ENCODE data around the gene AVL9. TPM values are rescaled to one million over a fixed set of nuclear protein-coding genes. Genes with fewer than 3 reads are reported as not detected.

Gene AVL9
- total and polyA plus RNA-seq, 9 of the 15 experiments (the other 6 are each of a cell fraction or from before 2014, with no cell fraction given): 6.4 to 66.2 (median 30.1) TPM

DNA sequence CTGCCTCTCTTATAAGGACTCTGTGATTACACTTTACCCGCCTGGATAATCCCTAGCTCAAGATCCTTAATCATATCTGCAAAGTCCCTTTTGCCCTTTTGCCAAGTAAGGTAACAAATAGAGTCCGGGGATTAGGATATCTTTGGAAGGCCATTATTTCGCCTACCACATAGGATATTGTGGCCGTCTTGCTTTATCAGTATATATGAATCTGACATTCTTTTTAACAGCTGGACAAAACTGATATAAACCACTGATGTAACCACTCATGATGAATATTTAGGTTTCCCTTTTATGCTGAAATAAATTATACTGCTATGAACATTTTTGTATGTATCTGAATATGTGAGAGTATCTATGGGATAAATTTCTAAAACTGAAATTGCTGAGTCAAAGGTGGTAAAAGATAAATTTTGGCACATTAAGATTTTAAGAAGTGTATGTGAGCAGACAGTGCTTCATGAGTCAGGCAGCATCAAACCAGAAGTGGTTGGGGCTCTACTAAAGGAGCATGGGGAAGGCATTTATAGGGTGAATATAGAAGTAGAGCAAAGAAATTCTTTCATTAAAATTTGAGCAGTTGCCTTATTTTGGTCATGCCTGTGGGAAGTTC lies 44.7 kb downstream of the AVL9 start (continued):
- TF ChIP-seq PHB (CRISPR knock-in tag; IDR thresholded peaks at IDR 0.05) (no peak), TEAD4 (IDR thresholded peaks at IDR 0.05; ENCODE audit: low read length) (peak; percentile 85), TEAD4 (CRISPR knock-in tag; IDR thresholded peaks at IDR 0.05; ENCODE audit: borderline replicate concordance) (no peak), NCOR1 (IDR thresholded peaks at IDR 0.05) (no peak), ZNF586 (CRISPR knock-in tag; conservative IDR thresholded peaks at IDR 0.05) (no peak), HMG20B (CRISPR knock-in tag; IDR thresholded peaks at IDR 0.05) (no peak), HNRNPLL (IDR thresholded peaks at IDR 0.05; ENCODE audit: low read depth, low read length, poor library complexity, severe bottlenecking) (no peak), NCOA4 (IDR thresholded peaks at IDR 0.05; ENCODE audit: partially characterized antibody) (no peak), SMARCE1 (IDR thresholded peaks at IDR 0.05) (peak; percentile 50; the same call in 1 of the 2 replicates), TAL1 (IDR thresholded peaks at IDR 0.05) (peak; percentile 42; the same call in 1 of the 2 replicates), KDM2B (CRISPR knock-in tag; IDR thresholded peaks at IDR 0.05) (no peak), MYNN (IDR thresholded peaks at IDR 0.05) (no peak), MYNN (CRISPR knock-in tag; IDR thresholded peaks at IDR 0.05) (no peak), FOXP1 (CRISPR knock-in tag; IDR thresholded peaks at IDR 0.05) (no peak), PHB2 (IDR thresholded peaks at IDR 0.05; ENCODE audit: low read depth) (no peak), ZNF699 (CRISPR knock-in tag; IDR thresholded peaks at IDR 0.05; ENCODE audit: insufficient replicate concordance) (no peak), ZNF184 (CRISPR knock-in tag; IDR thresholded peaks at IDR 0.05) (no peak), KLF13 (tag; IDR thresholded peaks at IDR 0.05; ENCODE audit: borderline replicate concordance, low read depth) (no peak), KLF16 (IDR thresholded peaks at IDR 0.05) (no peak), ZC3H8 (IDR thresholded peaks at IDR 0.05) (no peak), GATAD2A (IDR thresholded peaks at IDR 0.05) (no peak)
- TF ChIP-seq, protein P1, sequence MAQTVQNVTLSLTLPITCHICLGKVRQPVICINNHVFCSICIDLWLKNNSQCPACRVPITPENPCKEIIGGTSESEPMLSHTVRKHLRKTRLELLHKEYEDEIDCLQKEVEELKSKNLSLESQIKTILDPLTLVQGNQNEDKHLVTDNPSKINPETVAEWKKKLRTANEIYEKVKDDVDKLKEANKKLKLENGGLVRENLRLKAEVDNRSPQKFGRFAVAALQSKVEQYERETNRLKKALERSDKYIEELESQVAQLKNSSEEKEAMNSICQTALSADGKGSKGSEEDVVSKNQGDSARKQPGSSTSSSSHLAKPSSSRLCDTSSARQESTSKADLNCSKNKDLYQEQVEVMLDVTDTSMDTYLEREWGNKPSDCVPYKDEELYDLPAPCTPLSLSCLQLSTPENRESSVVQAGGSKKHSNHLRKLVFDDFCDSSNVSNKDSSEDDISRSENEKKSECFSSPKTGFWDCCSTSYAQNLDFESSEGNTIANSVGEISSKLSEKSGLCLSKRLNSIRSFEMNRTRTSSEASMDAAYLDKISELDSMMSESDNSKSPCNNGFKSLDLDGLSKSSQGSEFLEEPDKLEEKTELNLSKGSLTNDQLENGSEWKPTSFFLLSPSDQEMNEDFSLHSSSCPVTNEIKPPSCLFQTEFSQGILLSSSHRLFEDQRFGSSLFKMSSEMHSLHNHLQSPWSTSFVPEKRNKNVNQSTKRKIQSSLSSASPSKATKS (CRISPR knock-in tag; IDR thresholded peaks at IDR 0.05): no peak
- TF ChIP-seq, protein P2, sequence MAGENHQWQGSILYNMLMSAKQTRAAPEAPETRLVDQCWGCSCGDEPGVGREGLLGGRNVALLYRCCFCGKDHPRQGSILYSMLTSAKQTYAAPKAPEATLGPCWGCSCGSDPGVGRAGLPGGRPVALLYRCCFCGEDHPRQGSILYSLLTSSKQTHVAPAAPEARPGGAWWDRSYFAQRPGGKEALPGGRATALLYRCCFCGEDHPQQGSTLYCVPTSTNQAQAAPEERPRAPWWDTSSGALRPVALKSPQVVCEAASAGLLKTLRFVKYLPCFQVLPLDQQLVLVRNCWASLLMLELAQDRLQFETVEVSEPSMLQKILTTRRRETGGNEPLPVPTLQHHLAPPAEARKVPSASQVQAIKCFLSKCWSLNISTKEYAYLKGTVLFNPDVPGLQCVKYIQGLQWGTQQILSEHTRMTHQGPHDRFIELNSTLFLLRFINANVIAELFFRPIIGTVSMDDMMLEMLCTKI (IDR thresholded peaks at IDR 0.05; ENCODE audit: partially characterized antibody): no peak
- TF ChIP-seq, protein P3, sequence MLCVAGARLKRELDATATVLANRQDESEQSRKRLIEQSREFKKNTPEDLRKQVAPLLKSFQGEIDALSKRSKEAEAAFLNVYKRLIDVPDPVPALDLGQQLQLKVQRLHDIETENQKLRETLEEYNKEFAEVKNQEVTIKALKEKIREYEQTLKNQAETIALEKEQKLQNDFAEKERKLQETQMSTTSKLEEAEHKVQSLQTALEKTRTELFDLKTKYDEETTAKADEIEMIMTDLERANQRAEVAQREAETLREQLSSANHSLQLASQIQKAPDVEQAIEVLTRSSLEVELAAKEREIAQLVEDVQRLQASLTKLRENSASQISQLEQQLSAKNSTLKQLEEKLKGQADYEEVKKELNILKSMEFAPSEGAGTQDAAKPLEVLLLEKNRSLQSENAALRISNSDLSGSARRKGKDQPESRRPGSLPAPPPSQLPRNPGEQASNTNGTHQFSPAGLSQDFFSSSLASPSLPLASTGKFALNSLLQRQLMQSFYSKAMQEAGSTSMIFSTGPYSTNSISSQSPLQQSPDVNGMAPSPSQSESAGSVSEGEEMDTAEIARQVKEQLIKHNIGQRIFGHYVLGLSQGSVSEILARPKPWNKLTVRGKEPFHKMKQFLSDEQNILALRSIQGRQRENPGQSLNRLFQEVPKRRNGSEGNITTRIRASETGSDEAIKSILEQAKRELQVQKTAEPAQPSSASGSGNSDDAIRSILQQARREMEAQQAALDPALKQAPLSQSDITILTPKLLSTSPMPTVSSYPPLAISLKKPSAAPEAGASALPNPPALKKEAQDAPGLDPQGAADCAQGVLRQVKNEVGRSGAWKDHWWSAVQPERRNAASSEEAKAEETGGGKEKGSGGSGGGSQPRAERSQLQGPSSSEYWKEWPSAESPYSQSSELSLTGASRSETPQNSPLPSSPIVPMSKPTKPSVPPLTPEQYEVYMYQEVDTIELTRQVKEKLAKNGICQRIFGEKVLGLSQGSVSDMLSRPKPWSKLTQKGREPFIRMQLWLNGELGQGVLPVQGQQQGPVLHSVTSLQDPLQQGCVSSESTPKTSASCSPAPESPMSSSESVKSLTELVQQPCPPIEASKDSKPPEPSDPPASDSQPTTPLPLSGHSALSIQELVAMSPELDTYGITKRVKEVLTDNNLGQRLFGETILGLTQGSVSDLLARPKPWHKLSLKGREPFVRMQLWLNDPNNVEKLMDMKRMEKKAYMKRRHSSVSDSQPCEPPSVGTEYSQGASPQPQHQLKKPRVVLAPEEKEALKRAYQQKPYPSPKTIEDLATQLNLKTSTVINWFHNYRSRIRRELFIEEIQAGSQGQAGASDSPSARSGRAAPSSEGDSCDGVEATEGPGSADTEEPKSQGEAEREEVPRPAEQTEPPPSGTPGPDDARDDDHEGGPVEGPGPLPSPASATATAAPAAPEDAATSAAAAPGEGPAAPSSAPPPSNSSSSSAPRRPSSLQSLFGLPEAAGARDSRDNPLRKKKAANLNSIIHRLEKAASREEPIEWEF (CRISPR knock-in tag; IDR thresholded peaks at IDR 0.05): no peak

Data from K562 (cell line).